Heart left ventricle (tissue), 13 donors: ENCODE data around the gene TREH.

Experiments used
- CTCF ChIP-seq, 12 donors: fragments of 200-600 bp; sonication (generic) in 4 of 12; IDR thresholded peaks; one replicate each; pipeline versions ENCODE4 v1.5.0 to v1.8.0; 2018 to 2022; ENCODE audit warnings: antibody characterized with exemption in 12 of 12, mild to moderate bottlenecking in 5 of 12
- POLR2A ChIP-seq, 2 donors: fragments of 450-650 bp; IDR thresholded peaks; one replicate each; pipeline ENCODE4 v1.6.1; 2017; ENCODE audit warnings: antibody characterized with exemption in 2 of 2, mild to moderate bottlenecking in 2 of 2, moderate library complexity in 2 of 2
- donor health status: ischemic (EF 13 %, LVEDD 7.1; RV severe dilation, severe dysfunction).
- donor health status: DM: no; HTN: yes; CAD: no.
- donor health status: DM: no; HTN: no; CAD: no.
- donor health status: ischemic (EF 25% LVEDD 6.9; RV normal size, moderate dysfunction).
- donor health status: ischemic (EF 25% LVEDD 5.7; RV mildly dilated, moderate dysfunction).
- donor health status: ischemic (EF 35%, LVEDD 5.7; RV mildly dilated, moderate dysfunction).
- donor health status: nonischemic (EF 11% LVEDD 7.7; RV severe dilation, severe dysfunction).
- donor health status: DM: yes; HTN: yes; CAD: no.
- donor health status: PGD.
- donor health status: ischemic (EF 29% LVEDD 5.4; RV normal size, mild dysfunction).
- donor health status: nonischemic (EF 23%, LVEDD 6.1; RV moderate dilation, normal function).

GRCh38 chr11:118615282-118615975, 64.0 kb downstream of the TREH start:
- no peak for TF ChIP-seq POLR2A (IDR thresholded peaks at IDR 0.05)
- no peak for TF ChIP-seq CTCF (IDR thresholded peaks at IDR 0.05)
